ENCODE data around the gene PIAS1.

DNA sequence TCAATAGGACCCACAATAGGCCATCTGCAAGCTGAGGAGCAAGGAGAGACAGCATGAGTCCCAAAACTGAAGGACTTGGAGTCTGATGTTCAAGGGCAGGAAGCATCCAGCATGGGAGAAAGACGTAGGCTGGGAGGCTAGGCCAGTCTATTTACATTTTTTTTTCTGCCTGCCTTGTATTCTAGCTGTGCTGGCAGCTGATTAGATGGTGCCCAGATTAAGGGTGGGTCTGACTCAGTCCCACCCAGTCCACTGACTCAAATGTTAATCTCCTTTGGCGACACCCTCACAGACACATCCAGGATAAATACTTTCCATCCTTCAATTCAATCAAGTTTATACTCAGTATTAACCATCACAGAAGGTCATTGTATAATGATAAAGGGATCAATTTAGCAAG is 15.9 kb upstream of the PIAS1 start:
- TF ChIP-seq, protein P1, sequence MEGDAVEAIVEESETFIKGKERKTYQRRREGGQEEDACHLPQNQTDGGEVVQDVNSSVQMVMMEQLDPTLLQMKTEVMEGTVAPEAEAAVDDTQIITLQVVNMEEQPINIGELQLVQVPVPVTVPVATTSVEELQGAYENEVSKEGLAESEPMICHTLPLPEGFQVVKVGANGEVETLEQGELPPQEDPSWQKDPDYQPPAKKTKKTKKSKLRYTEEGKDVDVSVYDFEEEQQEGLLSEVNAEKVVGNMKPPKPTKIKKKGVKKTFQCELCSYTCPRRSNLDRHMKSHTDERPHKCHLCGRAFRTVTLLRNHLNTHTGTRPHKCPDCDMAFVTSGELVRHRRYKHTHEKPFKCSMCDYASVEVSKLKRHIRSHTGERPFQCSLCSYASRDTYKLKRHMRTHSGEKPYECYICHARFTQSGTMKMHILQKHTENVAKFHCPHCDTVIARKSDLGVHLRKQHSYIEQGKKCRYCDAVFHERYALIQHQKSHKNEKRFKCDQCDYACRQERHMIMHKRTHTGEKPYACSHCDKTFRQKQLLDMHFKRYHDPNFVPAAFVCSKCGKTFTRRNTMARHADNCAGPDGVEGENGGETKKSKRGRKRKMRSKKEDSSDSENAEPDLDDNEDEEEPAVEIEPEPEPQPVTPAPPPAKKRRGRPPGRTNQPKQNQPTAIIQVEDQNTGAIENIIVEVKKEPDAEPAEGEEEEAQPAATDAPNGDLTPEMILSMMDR (IDR thresholded peaks at IDR 0.05 in 2 of 3, conservative IDR thresholded peaks at IDR 0.05 in 1 of 3; ENCODE audit: insufficient read depth in 2 of 3, low read depth in 1 of 3, low read length in 3 of 3), result no peak
- TF ChIP-seq, protein P2, sequence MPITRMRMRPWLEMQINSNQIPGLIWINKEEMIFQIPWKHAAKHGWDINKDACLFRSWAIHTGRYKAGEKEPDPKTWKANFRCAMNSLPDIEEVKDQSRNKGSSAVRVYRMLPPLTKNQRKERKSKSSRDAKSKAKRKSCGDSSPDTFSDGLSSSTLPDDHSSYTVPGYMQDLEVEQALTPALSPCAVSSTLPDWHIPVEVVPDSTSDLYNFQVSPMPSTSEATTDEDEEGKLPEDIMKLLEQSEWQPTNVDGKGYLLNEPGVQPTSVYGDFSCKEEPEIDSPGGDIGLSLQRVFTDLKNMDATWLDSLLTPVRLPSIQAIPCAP (CRISPR knock-in tag; IDR thresholded peaks at IDR 0.05; ENCODE audit: borderline replicate concordance), result no peak
- TF ChIP-seq IFI16 (CRISPR knock-in tag; IDR thresholded peaks at IDR 0.05) (no peak), GTF2F1 (IDR thresholded peaks at IDR 0.05; ENCODE audit: low read depth, low read length) (no peak), CBX2 (IDR thresholded peaks at IDR 0.05; ENCODE audit: insufficient read depth, low read length, poor library complexity, severe bottlenecking) (no peak), POLR2G (IDR thresholded peaks at IDR 0.05; ENCODE audit: low read depth, low read length) (no peak), CREM (IDR thresholded peaks at IDR 0.05; ENCODE audit: low read depth) (no peak), STAG1 (CRISPR knock-in tag; IDR thresholded peaks at IDR 0.05; ENCODE audit: borderline replicate concordance) (no peak), HDAC2 (IDR thresholded peaks at IDR 0.05) (no peak), KAT2B (IDR thresholded peaks at IDR 0.05; ENCODE audit: low read depth, low read length) (no peak), RBBP5 (IDR thresholded peaks at IDR 0.05; ENCODE audit: borderline replicate concordance, insufficient read depth, low read length, poor library complexity, severe bottlenecking) (no peak), FOXM1 (IDR thresholded peaks at IDR 0.05; ENCODE audit: low read depth) (no peak), FOXM1 (CRISPR knock-in tag; IDR thresholded peaks at IDR 0.05; ENCODE audit: low read depth) (no peak), POLR2AphosphoS5 (IDR thresholded peaks at IDR 0.05; ENCODE audit: control insufficient read depth, insufficient read depth, low read depth, low read length) (no peak)
- TF ChIP-seq, protein P3, sequence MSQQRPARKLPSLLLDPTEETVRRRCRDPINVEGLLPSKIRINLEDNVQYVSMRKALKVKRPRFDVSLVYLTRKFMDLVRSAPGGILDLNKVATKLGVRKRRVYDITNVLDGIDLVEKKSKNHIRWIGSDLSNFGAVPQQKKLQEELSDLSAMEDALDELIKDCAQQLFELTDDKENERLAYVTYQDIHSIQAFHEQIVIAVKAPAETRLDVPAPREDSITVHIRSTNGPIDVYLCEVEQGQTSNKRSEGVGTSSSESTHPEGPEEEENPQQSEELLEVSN (IDR thresholded peaks at IDR 0.05; ENCODE audit: borderline replicate concordance in 1 of 2, extremely low read depth in 1 of 2, insufficient read depth in 1 of 2, insufficient read length in 1 of 2, low read depth in 1 of 2, low read length in 1 of 2, poor library complexity in 1 of 2, severe bottlenecking in 1 of 2), result no peak

All from K562 (cell line).